Endothelial cell of umbilical vein (primary cell): ENCODE results near the gene SLC16A8. TPM values are rescaled to one million over a fixed set of nuclear protein-coding genes. Genes with fewer than 3 reads are reported as not detected.
A peak's percentile ranks its signal among the peaks of the same experiment; 100 is the strongest.

Experiments used
- BruUV-seq: library from RNA; stranded (reverse); fragments of 400-500 nt; replicated peaks from 2 replicates; lab custom pipeline; 2021; lab: Mats Ljungman, UMichigan
- CTCF ChIA-PET: fragments of 300-600, 350-600 bp; sonication (Branson Sonifier 250); formaldehyde crosslinking; loops from one replicate; lab custom pipeline; 2021; ENCODE audit warnings: antibody characterized with exemption, inconsistent platforms; lab: Charles Lee
- POLR2A ChIA-PET: fragments of 300-600, 350-600 bp; sonication (Branson Sonifier 250); formaldehyde crosslinking; loops from one replicate; lab custom pipeline; 2021; ENCODE audit warnings: antibody characterized with exemption, inconsistent platforms; lab: Charles Lee
- DNase-seq: peaks from one replicate; pipeline ENCODE4 v3.0.0-alpha.2; 2011; ENCODE audit warnings: low read depth, low spot score
- FAIRE-seq: peaks from 2 replicates; lab custom pipeline; 2011; peaks lifted over from hg19 to GRCh38; lab: Jason Lieb, UNC
- H2AFZ ChIP-seq: 2 replicates; pipeline ENCODE4 v1.6.0; 2012; ENCODE audit warnings: low read depth, low read length, control low read depth, inconsistent platforms
- H3K27ac ChIP-seq: 2 replicates; pipeline ENCODE4 v1.5.1; 2011; ENCODE audit warnings: low read depth, mild to moderate bottlenecking, control low read depth, low read length, moderate library complexity; ENCODE audit not compliant: insufficient read depth
- H3K27me3 ChIP-seq, 2 experiments: 2 replicates each; pipeline versions ENCODE4 v1.6.0 to v1.6.1; 2011; ENCODE audit warnings: low read length in 2 of 2, mixed read lengths in 1 of 2; ENCODE audit not compliant: control insufficient read depth in 2 of 2, insufficient read depth in 2 of 2
- H3K36me3 ChIP-seq, 2 experiments: 2 replicates in 1 of 2; 3 replicates in 1 of 2; pipeline ENCODE4 v1.5.1; 2011; ENCODE audit warnings: low read length in 2 of 2, mild to moderate bottlenecking in 1 of 2, moderate library complexity in 1 of 2; ENCODE audit not compliant: control insufficient read depth in 2 of 2, insufficient read depth in 2 of 2; ENCODE audit errors: extremely low read depth in 1 of 2
- H3K4me1 ChIP-seq: 3 replicates; pipeline ENCODE4 v1.5.1; 2011; ENCODE audit warnings: mild to moderate bottlenecking, low read length; ENCODE audit not compliant: control insufficient read depth, insufficient read depth; ENCODE audit errors: extremely low read depth
- H3K4me2 ChIP-seq: 2 replicates; pipeline ENCODE4 v1.6.1; 2011; ENCODE audit warnings: low read length, control low read depth, mixed read lengths; ENCODE audit not compliant: insufficient read depth
- H3K4me3 ChIP-seq, 3 experiments: fragments of 200-600 bp in 1 of 3; sonication (generic), shearing (Covaris generic) in 1 of 3; replicated peaks in 1 of 3; 2 replicates each; pipeline ENCODE4 v1.5.1; 2011 to 2016; ENCODE audit warnings: control low read depth in 3 of 3, low read length in 3 of 3, mild to moderate bottlenecking in 2 of 3, inconsistent platforms in 1 of 3, low read depth in 1 of 3, moderate library complexity in 1 of 3; ENCODE audit not compliant: insufficient read depth in 1 of 3
- H3K79me2 ChIP-seq: 2 replicates; pipeline ENCODE4 v1.6.0; 2012; ENCODE audit warnings: low read length, inconsistent platforms; ENCODE audit not compliant: control insufficient read depth, insufficient read depth
- H3K9ac ChIP-seq: replicated peaks from 2 replicates; pipeline ENCODE3; 2011; ENCODE audit warnings: low read length, control low read depth; ENCODE audit not compliant: insufficient read depth; ENCODE audit errors: extremely low read depth
- H3K9me1 ChIP-seq: replicated peaks from 3 replicates; pipeline ENCODE4 v1.6.0; 2011; ENCODE audit warnings: mild to moderate bottlenecking, low read length; ENCODE audit not compliant: control insufficient read depth, insufficient read depth; ENCODE audit errors: extremely low read depth
- H3K9me3 ChIP-seq: replicated peaks from 2 replicates; pipeline ENCODE4 v1.5.1; 2012; ENCODE audit warnings: low read length, inconsistent platforms; ENCODE audit not compliant: control insufficient read depth, insufficient read depth
- H4K20me1 ChIP-seq: replicated peaks from 2 replicates; pipeline ENCODE3; 2011; ENCODE audit warnings: mild to moderate bottlenecking, low read length; ENCODE audit not compliant: control insufficient read depth, insufficient read depth; ENCODE audit errors: extremely low read depth
- EZH2 ChIP-seq: IDR thresholded peaks from 2 replicates; pipeline ENCODE4 v1.6.1; 2012; ENCODE audit warnings: borderline replicate concordance, low read depth, mild to moderate bottlenecking, moderate library complexity, low read length, inconsistent platforms; ENCODE audit not compliant: severe bottlenecking
- GATA2 ChIP-seq: IDR thresholded peaks from 2 replicates; pipeline ENCODE4 v1.7.0; 2011; ENCODE audit warnings: low read depth, mild to moderate bottlenecking, moderate library complexity, mixed read lengths, low read length; ENCODE audit not compliant: insufficient read length, insufficient read depth
- POLR2AphosphoS5 ChIP-seq: IDR thresholded peaks from 2 replicates; pipeline ENCODE4 v1.6.1; 2012; ENCODE audit warnings: low read depth, mild to moderate bottlenecking, control low read depth, low read length, moderate library complexity; ENCODE audit not compliant: insufficient read depth
- dilution Hi-C: fragments of 300-500 bp; cut with MboI; formaldehyde crosslinking; loops from one replicate; pipeline ENCODE4 v1.15.0; 2019; ENCODE audit warnings: low sequenced_read_pairs; ENCODE audit not compliant: extremely low pct_ligation_motif_present
- intact Hi-C: fragments of 100-400 bp; cut with micrococcal nuclease; formaldehyde crosslinking; loops from one replicate; pipeline ENCODE4 v1.10.0; 2022
- polyA plus RNA-seq, 4 experiments: library from polyadenylated mRNA; depleted of rRNA in 3 of 4; stranded (reverse) in 3 of 4; unstranded in 1 of 4; fragments of >200 nt; gene quantifications; 2 replicates each; pipeline versions ENCODE4 v1.2.1 to v1.2.3, GENCODE V29; 2011 to 2012; ENCODE audit warnings: missing spikeins in 1 of 4
- total RNA-seq: library from RNA; stranded (reverse); gene quantifications from 2 replicates; pipeline ENCODE4 v1.2.3, GENCODE V29; 2021

Gene SLC16A8
- total and polyA plus RNA-seq, 2 donors (not counting 3 experiments of a cell fraction or from before 2014, with no cell fraction given) = 0.14 TPM; not detected in 1

- Histone ChIP-seq H3K4me1 (peaks cover 5% of the 10 kb centered on the region), H3K9ac (no peak overlapping the region), H3K4me3 (no peak overlapping the region), H2AFZ (no peak overlapping the region), H3K27ac (no peak overlapping the region), H3K27me3 (peaks cover 9 to 12% of the 10 kb centered on the region in 2 experiments), H3K79me2 (no peaks in the 10 kb centered on the region), H3K4me2 (no peak overlapping the region), H3K36me3 (no peaks in the 10 kb centered on the region), H3K9me3 (no peaks in the 10 kb centered on the region), H3K9me1 (no peaks in the 10 kb centered on the region), H4K20me1 (no peaks in the 10 kb centered on the region)
- no peak for TF ChIP-seq GATA2
- CTCF ChIA-PET = interaction anchor here (1.2 kb wide), 1 partner anchor 156 kb away, joined by 3 read pairs; no protein-coding TSS in a partner anchor
- POLR2A ChIA-PET = no interaction called here
- dilution Hi-C loops = no loop called here
- intact Hi-C loops = no loop called here
- DNase-seq = no peak
- BruUV-seq = no TSS peak
- FAIRE-seq = no peak
Measured at GRCh38 chr22:38081941-38082828, 1.8 kb downstream of the SLC16A8 start.

GRCh38 chr22:38081636-38081940 is 2.4 kb downstream of the SLC16A8 start:
- no TSS peak for BruUV-seq
- Histone ChIP-seq H3K79me2 (no peaks in the 10 kb centered on the region), H3K36me3 (no peaks in the 10 kb centered on the region), H3K4me3 (peak overlapping the region in 1 of 3 experiments; percentile 5), H3K4me2 (peak overlapping the region; percentile 23), H3K9me1 (no peaks in the 10 kb centered on the region), H3K4me1 (peaks cover 5% of the 10 kb centered on the region), H4K20me1 (no peaks in the 10 kb centered on the region), H3K27me3 (peaks cover 9 to 12% of the 10 kb centered on the region in 2 experiments), H3K9me3 (no peaks in the 10 kb centered on the region), H3K27ac (no peak overlapping the region), H2AFZ (peak overlapping the region; percentile 60), H3K9ac (no peak overlapping the region)
- intact Hi-C loops = no loop called here
- POLR2A ChIA-PET = no interaction called here
- dilution Hi-C loops = no loop called here
- FAIRE-seq (no peak), DNase-seq (no peak)
- peak; percentile 19 for TF ChIP-seq EZH2
- TF ChIP-seq POLR2AphosphoS5 = no peak
- CTCF ChIA-PET = interaction anchor here (1.2 kb wide), 1 partner anchor 157 kb away, joined by 3 read pairs; no protein-coding TSS in a partner anchor
